CD4-positive, alpha-beta T cell treated with Interleukin-12 subunit alpha and Interleukin-12 subunit beta, for 1 hour (primary cell): Measurements from ENCODE around the gene OR2V2.

Experiments used
- DNase-seq: peaks from one replicate; pipeline ENCODE4 v3.0.0-alpha.2; 2020

OR2V2 gene

GRCh38 chr5:181149355-181149754 is 2.0 kb downstream of the OR2V2 start:
- DNase-seq: no peak

- no peak for DNase-seq
These were observed 2.7 kb downstream of the OR2V2 start for GRCh38 chr5:181149806-181150733.

GRCh38 chr5:181151146-181151545 is 3.8 kb downstream of the OR2V2 start:
- no peak for DNase-seq

GRCh38 chr5:181152406-181152805 is 5.0 kb downstream of the OR2V2 start:
- no peak for DNase-seq

- no peak for DNase-seq
These were observed 6.4 kb downstream of the OR2V2 start for GRCh38 chr5:181153814-181154213.

GRCh38 chr5:181156758-181157157 is 9.4 kb downstream of the OR2V2 start:
- no peak for DNase-seq

GRCh38 chr5:181158869-181159268 is 11.5 kb downstream of the OR2V2 start:
- DNase-seq: no peak

- peak; percentile 90 for DNase-seq
These were observed 12.1 kb downstream of the OR2V2 start for GRCh38 chr5:181159286-181160151.

- DNase-seq: peak; percentile 86
These were observed 12.9 kb downstream of the OR2V2 start for GRCh38 chr5:181160152-181160754.

GRCh38 chr5:181160755-181161533 is 13.6 kb downstream of the OR2V2 start:
- DNase-seq: peak; percentile 73

GRCh38 chr5:181161534-181162175 is 14.3 kb downstream of the OR2V2 start:
- no peak for DNase-seq

GRCh38 chr5:181163487-181164075 is 16.2 kb downstream of the OR2V2 start:
- DNase-seq: no peak

GRCh38 chr5:181164076-181164952 is 16.9 kb downstream of the OR2V2 start:
- no peak for DNase-seq

- no peak for DNase-seq
These were observed 19.7 kb downstream of the OR2V2 start for GRCh38 chr5:181166812-181167733.

GRCh38 chr5:181167814-181168488 is 20.6 kb downstream of the OR2V2 start:
- peak; percentile 27 for DNase-seq

GRCh38 chr5:181168595-181169118 is 21.3 kb downstream of the OR2V2 start:
- DNase-seq: no peak

- DNase-seq: peak; percentile 54
These were observed 22.3 kb downstream of the OR2V2 start for GRCh38 chr5:181169459-181170236.
